GM21723 (cell line): ENCODE data around the gene GSDME.
"Not testable (repeated sequence)": the region's sequence is repeated elsewhere in the genome, so short reads cannot be mapped to it uniquely, and the experiment has no call there.

ENCODE experiments used
- ATAC-seq: cut with Tn5 transposase; IDR thresholded peaks from one replicate; pipeline ENCODE4 v1.9.1; 2021; ENCODE audit warnings: mild to moderate bottlenecking, moderate library complexity; ENCODE audit not compliant: unreplicated experiment

GSDME gene

DNA sequence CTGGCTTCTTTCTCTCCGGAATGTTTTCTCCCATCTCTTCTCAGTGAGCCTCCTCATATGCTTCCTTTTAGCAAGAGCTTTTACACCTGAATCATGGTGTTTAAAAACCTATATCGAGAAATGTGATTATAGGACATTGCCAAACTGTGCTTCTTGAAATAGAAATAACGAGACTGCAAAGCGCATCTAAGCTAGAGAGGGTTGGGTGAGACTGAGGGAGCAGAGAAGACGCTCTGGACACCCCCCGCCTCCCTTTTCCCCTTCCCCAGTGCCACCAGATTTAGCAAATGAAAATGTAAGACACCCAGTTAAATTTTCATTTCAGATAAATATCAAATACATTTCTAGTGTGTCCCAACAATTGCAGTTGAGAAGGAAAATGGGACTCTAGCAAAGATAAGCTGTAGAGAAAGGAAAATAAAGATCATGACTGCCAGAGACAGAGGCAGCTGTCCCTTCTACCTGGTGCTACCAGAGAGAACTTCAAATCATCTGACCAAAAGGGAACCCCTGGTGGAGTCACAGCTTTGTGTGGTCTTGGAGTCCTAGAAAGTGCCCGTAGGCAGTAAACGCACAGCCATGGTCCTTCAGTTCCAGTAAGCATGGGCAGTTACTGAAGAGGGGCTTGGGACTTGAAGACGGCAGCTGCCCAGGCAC lies 14.6 kb downstream of the GSDME start:
- no peak for ATAC-seq

GRCh38 chr7:24741679-24742505 lies 15.4 kb downstream of the GSDME start:
- ATAC-seq: no peak

DNA sequence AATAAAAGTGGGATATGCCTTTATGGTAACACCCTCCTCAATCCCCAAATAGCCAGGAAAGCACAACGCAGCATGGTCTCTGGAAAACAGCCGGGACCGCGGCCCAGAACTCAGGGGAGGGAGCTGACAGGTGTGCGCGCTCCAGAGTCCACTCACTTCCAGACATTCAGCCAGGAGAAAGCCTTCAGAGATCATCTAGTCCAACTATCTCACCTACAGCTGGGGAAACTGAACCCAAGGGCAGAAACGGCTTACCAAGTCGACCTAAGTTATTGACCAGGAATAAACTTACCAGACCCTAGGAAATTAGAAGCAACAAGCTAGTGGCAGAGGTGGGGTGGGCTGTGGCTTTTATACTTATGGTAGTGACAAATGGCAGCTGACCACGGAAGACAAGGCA lies 16.4 kb downstream of the GSDME start:
- ATAC-seq: no peak

- ATAC-seq: no peak
Measured at GRCh38 chr7:24739306-24739705, 18.0 kb downstream of the GSDME start.

DNA sequence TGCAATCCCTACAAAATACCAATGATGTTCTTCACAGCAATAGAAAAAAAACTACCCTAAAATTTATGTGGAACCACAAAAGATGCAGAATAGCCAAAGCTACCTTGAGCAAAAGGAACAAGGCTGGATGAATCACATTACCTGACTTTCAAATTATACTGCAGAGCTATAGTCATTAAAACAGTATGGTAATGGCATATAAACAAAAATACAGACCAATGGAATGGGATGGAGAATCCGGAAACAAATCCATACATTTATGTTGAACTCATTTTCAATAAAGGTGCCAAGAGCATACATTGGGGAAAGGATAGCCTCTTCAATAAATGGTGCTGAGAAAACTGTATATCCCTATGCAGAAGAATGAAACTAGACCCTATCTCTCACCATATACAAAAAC lies 18.7 kb downstream of the GSDME start:
- ATAC-seq: no peak

GRCh38 chr7:24737281-24737680 lies 20.0 kb downstream of the GSDME start:
- no peak for ATAC-seq

GRCh38 chr7:24735594-24735993 lies 21.7 kb downstream of the GSDME start:
- not testable (repeated sequence) for ATAC-seq

- no peak for ATAC-seq
Measured at GRCh38 chr7:24734306-24734705, 23.0 kb downstream of the GSDME start.

- no peak for ATAC-seq
Measured at GRCh38 chr7:24733414-24734060, 23.7 kb downstream of the GSDME start.

GRCh38 chr7:24732646-24733413 lies 24.4 kb downstream of the GSDME start:
- ATAC-seq: peak; percentile 70

GRCh38 chr7:24731313-24731712 lies 26.0 kb downstream of the GSDME start:
- ATAC-seq: no peak

GRCh38 chr7:24730018-24730369 lies 27.3 kb downstream of the GSDME start:
- ATAC-seq: no peak

- no peak for ATAC-seq
Measured at GRCh38 chr7:24729365-24730017, 27.8 kb downstream of the GSDME start.

DNA sequence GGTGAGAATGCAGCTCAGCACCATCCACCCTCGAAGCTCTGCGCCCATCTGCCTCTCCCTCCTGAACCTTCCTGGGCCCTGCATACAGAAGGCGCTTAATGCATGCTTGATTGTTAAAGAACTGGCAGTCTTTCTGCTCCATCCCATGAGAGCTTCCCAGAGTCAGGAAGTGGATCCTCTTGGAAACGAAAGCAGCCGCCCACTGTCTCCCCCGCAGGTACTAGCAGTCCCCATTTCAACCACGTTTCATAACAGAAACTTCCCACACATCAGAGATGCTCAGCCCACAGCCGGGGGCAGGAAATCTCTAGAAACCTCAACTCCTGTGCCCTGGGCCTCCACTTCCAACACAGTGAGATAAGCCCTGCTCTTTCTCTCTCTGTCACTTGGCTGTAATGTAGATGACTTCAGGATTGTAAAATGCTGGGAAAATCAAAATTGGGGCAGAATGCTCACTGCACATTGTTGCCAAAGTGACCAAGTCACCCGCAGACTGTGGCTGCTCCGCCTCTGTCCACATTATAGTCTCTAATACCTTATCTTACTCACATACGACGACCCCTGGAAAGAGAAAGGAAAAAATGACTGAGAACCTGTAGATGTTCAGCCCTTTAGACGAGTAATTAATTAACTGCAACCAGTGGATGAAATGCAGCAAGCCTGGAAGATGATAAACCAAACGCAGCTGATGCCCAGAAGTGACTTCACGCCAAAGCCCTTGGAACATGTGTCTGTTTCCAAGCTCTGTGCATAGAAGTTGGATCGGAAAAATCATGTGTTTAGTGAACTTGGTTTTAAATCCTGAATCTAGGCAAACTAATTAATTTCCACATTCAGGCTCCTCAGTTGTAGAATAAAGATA lies 28.5 kb downstream of the GSDME start:
- no peak for ATAC-seq

- no peak for ATAC-seq
Measured at GRCh38 chr7:24728121-24728500, 29.2 kb downstream of the GSDME start.

DNA sequence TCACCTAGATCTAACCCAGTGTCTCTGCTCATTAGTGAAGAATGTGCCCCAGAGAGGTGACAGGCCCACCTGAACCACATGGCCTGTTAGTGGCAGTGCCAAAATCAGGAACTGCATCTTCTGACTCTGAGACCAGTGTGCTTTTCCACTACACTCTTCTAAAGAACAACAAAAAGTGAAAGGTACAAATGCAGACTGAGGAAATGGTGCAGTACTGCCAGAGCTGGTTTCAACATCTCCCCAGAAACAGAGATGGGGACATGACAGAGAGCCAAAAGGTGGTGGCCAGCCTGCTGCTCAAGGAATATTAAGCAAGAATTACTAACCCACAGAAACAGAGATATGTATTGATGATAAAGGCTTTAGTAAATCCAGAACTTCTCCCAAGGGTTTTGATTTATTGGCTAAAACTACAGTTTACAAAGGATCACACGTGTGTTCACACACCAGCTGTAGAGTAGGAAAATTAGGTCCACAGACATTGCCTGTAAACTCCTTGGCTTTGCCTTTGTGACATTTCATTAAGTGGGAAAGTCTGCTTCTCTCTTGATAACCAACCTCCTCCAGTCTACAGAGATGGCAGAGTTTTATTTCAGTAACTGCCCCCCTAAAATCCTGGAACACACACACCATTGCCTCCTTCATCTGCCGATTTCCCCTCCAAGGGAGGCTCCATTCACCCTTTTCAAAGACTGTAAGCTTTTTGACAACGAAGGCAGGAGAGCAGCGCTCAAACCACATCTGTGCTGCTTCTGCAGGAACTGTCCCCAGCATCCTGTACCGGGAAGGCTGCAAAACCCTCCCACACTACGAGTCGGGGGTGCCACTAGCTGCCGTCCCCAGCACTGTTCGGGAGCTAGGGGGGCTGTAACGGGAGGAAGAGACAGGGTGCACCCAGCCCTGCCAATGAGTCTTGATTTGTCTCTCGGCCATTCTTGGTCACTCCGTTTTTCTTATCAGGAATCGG lies 29.8 kb downstream of the GSDME start:
- ATAC-seq: peak; percentile 78

GRCh38 chr7:24725554-24726241 lies 31.6 kb downstream of the GSDME start:
- ATAC-seq: no peak
